ENCODE results near the gene MXI1. TPM values are rescaled to one million over a fixed set of nuclear protein-coding genes. Genes with fewer than 3 reads are reported as not detected.
A peak's percentile ranks its signal among the peaks of the same experiment; 100 is the strongest.
"Not testable (repeated sequence)": the region's sequence is repeated elsewhere in the genome, so short reads cannot be mapped to it uniquely, and the experiment has no call there.

The MXI1 gene
- total RNA-seq, 1 experiment from 2014 or later = 34.3 TPM

- no peak for DNase-seq (ENCODE audit: extremely low read depth, low read depth)
Measured at GRCh38 chr10:110179220-110179619, 28.2 kb upstream of the MXI1 start.

- no peak for DNase-seq (ENCODE audit: extremely low read depth, low read depth)
Measured at GRCh38 chr10:110181451-110181850, 26.0 kb upstream of the MXI1 start.

- no peak for DNase-seq (ENCODE audit: extremely low read depth, low read depth)
Measured at GRCh38 chr10:110181911-110182310, 25.5 kb upstream of the MXI1 start.

- DNase-seq (ENCODE audit: extremely low read depth, low read depth) = no peak
Measured at GRCh38 chr10:110184398-110184797, 23.0 kb upstream of the MXI1 start.

GRCh38 chr10:110185646-110186182 is 21.7 kb upstream of the MXI1 start:
- DNase-seq (ENCODE audit: extremely low read depth, low read depth) = not testable (repeated sequence)

- no peak for DNase-seq (ENCODE audit: extremely low read depth, low read depth)
Measured at GRCh38 chr10:110190170-110190569, 17.2 kb upstream of the MXI1 start.

GRCh38 chr10:110192552-110192951 is 14.9 kb upstream of the MXI1 start:
- no peak for DNase-seq (ENCODE audit: extremely low read depth, low read depth)

- no peak for DNase-seq (ENCODE audit: extremely low read depth, low read depth)
Measured at GRCh38 chr10:110200503-110200902, 6.9 kb upstream of the MXI1 start.

GRCh38 chr10:110201046-110201445 is 6.4 kb upstream of the MXI1 start:
- not testable (repeated sequence) for DNase-seq (ENCODE audit: extremely low read depth, low read depth)

- no peak for DNase-seq (ENCODE audit: extremely low read depth, low read depth)
Measured at GRCh38 chr10:110203500-110204455, 3.6 kb upstream of the MXI1 start.

- DNase-seq (ENCODE audit: extremely low read depth, low read depth) = no peak
Measured at GRCh38 chr10:110205051-110205675, 2.2 kb upstream of the MXI1 start.

GRCh38 chr10:110207805-110208613 is 604 bp downstream of the MXI1 start:
- no peak for DNase-seq (ENCODE audit: extremely low read depth, low read depth)

GRCh38 chr10:110208614-110209453 is 1.4 kb downstream of the MXI1 start:
- DNase-seq (ENCODE audit: extremely low read depth, low read depth) = no peak

- peak; percentile 70 for DNase-seq (ENCODE audit: extremely low read depth, low read depth)
Measured at GRCh38 chr10:110209454-110209925, 2.1 kb downstream of the MXI1 start.

- DNase-seq (ENCODE audit: extremely low read depth, low read depth) = no peak
Measured at GRCh38 chr10:110209926-110210673, 2.7 kb downstream of the MXI1 start.

- DNase-seq (ENCODE audit: extremely low read depth, low read depth) = peak; percentile 99
Measured at GRCh38 chr10:110210674-110211464, 3.5 kb downstream of the MXI1 start.

GRCh38 chr10:110211465-110211843 is 4.0 kb downstream of the MXI1 start:
- no peak for DNase-seq (ENCODE audit: extremely low read depth, low read depth)
